ENCODE results near the gene UAP1L1.

- no peak for TF ChIP-seq CTCF (IDR thresholded peaks at IDR 0.05; ENCODE audit: low read depth, low read length)
- no peak for TF ChIP-seq POLR2A (IDR thresholded peaks at IDR 0.05; ENCODE audit: extremely low read depth, insufficient read length)
- no peak for TF ChIP-seq MAX (IDR thresholded peaks at IDR 0.05; ENCODE audit: low read depth, low read length)
- no peak for TF ChIP-seq MYC (IDR thresholded peaks at IDR 0.05; ENCODE audit: low read depth, low read length)
Observed at GRCh38 chr9:137041124-137041523, 36.2 kb upstream of the UAP1L1 start.

Measured in NB4 (cell line).